Activated CD8-positive, alpha-beta T cell treated with anti-CD3 and anti-CD28 coated beads for 36 hours (primary cell): ENCODE measurements around the gene ACSL5. TPM values are rescaled to one million over a fixed set of nuclear protein-coding genes. Genes with fewer than 3 reads are reported as not detected.

Experiments
- ATAC-seq: fragments of 200-7000 bp; cut with Tn5 transposase; one replicate; pipeline ENCODE4 v1.10.0; 2021; ENCODE audit warnings: mild to moderate bottlenecking, moderate library complexity
- CTCF ChIA-PET: fragments of 350-600 bp; sonication (Branson Sonifier 250); formaldehyde crosslinking; loops from one replicate; lab custom pipeline; 2021; ENCODE audit warnings: antibody characterized with exemption; lab: Charles Lee
- POLR2A ChIA-PET: fragments of 350-600 bp; sonication (Branson Sonifier 250); formaldehyde crosslinking; loops from one replicate; lab custom pipeline; 2021; ENCODE audit warnings: antibody characterized with exemption; lab: Charles Lee
- DNase-seq: peaks from one replicate; pipeline ENCODE4 v3.0.0-alpha.2; 2020
- H3K27ac Mint-ChIP-seq: one replicate; pipeline ENCODE4 v1.8.0; 2021; ENCODE audit warnings: mild to moderate bottlenecking, mixed read lengths
- H3K27me3 Mint-ChIP-seq: one replicate; pipeline ENCODE4 v1.8.0; 2021; ENCODE audit warnings: mixed read lengths
- H3K36me3 Mint-ChIP-seq: one replicate; pipeline ENCODE4 v1.8.0; 2021; ENCODE audit warnings: low read depth, mixed read lengths
- H3K4me1 Mint-ChIP-seq: one replicate; pipeline ENCODE4 v1.8.0; 2021; ENCODE audit warnings: low read depth, mixed read lengths
- H3K4me3 Mint-ChIP-seq: one replicate; pipeline ENCODE4 v1.8.0; 2021; ENCODE audit warnings: mild to moderate bottlenecking, moderate library complexity, mixed read lengths
- H3K9me3 Mint-ChIP-seq: one replicate; pipeline ENCODE4 v1.8.0; 2021; ENCODE audit warnings: mixed read lengths
- intact Hi-C: fragments of 100-400 bp; cut with micrococcal nuclease; formaldehyde crosslinking; loops from one replicate; pipeline ENCODE4 v1.10.0; 2022
- total RNA-seq, 2 experiments: library from RNA; stranded (reverse); gene quantifications; one replicate each; pipeline ENCODE4 v1.2.3, GENCODE V29; 2021
- TF ChIP-seq, protein P1 (sequence below): fragments of 200-600 bp; IDR thresholded peaks from one replicate; pipeline ENCODE4 v1.8.0; 2022; ENCODE audit warnings: antibody characterized with exemption, mild to moderate bottlenecking

ACSL5 gene, protein sequence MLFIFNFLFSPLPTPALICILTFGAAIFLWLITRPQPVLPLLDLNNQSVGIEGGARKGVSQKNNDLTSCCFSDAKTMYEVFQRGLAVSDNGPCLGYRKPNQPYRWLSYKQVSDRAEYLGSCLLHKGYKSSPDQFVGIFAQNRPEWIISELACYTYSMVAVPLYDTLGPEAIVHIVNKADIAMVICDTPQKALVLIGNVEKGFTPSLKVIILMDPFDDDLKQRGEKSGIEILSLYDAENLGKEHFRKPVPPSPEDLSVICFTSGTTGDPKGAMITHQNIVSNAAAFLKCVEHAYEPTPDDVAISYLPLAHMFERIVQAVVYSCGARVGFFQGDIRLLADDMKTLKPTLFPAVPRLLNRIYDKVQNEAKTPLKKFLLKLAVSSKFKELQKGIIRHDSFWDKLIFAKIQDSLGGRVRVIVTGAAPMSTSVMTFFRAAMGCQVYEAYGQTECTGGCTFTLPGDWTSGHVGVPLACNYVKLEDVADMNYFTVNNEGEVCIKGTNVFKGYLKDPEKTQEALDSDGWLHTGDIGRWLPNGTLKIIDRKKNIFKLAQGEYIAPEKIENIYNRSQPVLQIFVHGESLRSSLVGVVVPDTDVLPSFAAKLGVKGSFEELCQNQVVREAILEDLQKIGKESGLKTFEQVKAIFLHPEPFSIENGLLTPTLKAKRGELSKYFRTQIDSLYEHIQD
- 10 to 100 TPM; 33.7 to 34.1 TPM for total RNA-seq

DNA sequence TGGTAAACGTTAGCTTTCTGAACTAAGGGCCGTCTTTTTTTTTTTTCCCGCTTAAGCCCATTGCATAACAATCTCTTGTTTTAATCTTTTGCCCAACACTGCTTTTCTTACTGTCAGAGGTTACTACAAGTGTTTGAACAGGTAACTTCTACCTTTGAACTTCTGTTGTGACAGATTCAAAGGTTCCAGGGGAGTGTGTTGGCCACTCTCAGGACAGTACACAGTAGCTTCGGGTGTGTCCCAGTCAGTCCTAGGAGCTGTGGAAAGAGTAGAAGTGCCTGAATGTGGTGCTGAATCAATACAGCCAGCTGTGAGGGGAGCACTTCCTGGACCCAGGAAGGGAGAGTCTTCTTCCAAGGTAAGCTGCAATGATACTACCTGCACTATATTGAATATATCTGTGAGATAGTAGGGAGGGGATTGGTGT lies at the start of gene ACSL5:
Gene ACSL5 (plus strand): TSS at position 205 of the 427 bp plus-strand sequence. CDS start 20,831 bp downstream, outside the sequence.
- ATAC-seq (no peak), DNase-seq (no peak)
- H3K4me1 Mint-ChIP-seq = peaks cover 54% of the 10 kb centered on the region
- H3K27ac Mint-ChIP-seq = peak within 1 kb of the TSS; percentile 100
- intact Hi-C loops = no loop called here
- peaks cover 11% of the 10 kb centered on the region for H3K9me3 Mint-ChIP-seq
- no peaks in the 10 kb centered on the region for H3K27me3 Mint-ChIP-seq
- CTCF ChIA-PET = interaction anchor here (1.4 to 2.0 kb wide), 3 partner anchors 14 to 98 kb away, joined by 4 to 5 read pairs (median 5); no protein-coding TSS in a partner anchor
- peak within 1 kb of the TSS; percentile 99 for H3K4me3 Mint-ChIP-seq
- POLR2A ChIA-PET = interaction anchor here (0.6 to 1.0 kb wide), 4 partner anchors 8 to 1636 kb away, joined by 3 to 4 read pairs (median 3); partner anchors contain the start of genes VTI1A and ZDHHC6
- TF ChIP-seq, protein P1, sequence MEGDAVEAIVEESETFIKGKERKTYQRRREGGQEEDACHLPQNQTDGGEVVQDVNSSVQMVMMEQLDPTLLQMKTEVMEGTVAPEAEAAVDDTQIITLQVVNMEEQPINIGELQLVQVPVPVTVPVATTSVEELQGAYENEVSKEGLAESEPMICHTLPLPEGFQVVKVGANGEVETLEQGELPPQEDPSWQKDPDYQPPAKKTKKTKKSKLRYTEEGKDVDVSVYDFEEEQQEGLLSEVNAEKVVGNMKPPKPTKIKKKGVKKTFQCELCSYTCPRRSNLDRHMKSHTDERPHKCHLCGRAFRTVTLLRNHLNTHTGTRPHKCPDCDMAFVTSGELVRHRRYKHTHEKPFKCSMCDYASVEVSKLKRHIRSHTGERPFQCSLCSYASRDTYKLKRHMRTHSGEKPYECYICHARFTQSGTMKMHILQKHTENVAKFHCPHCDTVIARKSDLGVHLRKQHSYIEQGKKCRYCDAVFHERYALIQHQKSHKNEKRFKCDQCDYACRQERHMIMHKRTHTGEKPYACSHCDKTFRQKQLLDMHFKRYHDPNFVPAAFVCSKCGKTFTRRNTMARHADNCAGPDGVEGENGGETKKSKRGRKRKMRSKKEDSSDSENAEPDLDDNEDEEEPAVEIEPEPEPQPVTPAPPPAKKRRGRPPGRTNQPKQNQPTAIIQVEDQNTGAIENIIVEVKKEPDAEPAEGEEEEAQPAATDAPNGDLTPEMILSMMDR = no peak
- peaks cover 10% of the 10 kb centered on the region for H3K36me3 Mint-ChIP-seq

DNA sequence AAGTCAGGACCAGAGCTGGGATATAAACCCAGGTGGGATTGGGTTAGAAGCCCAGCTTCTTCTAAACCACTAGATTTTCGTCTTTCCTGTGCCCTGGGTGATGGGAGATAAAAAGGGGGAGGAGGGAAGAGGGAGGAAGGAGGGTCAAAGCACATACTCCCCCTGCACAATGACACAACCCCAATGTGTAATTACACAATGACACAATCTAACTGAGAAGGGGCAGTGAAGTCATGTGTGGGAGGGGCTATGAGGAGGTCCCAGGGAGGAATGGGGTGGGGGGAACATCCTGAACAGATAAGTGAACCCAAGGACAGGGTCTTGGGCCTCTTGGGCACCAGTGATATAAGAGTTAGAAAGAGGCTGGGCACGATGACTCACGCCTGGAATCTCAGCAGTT lies 46.2 kb upstream of the ACSL5 start:
- CTCF ChIA-PET = interaction anchor here (1.0 to 1.1 kb wide), 2 partner anchors 11 to 14 kb away, joined by 3 to 5 read pairs; no protein-coding TSS in a partner anchor
- ATAC-seq = no peak
- TF ChIP-seq, protein P1 = no peak
- Mint-ChIP-seq H3K4me1 (peaks cover 6% of the 10 kb centered on the region), H3K4me3 (no peak overlapping the region), H3K36me3 (no peaks in the 10 kb centered on the region), H3K27me3 (peaks cover 7% of the 10 kb centered on the region), H3K27ac (no peak overlapping the region), H3K9me3 (no peaks in the 10 kb centered on the region)
- no peak for DNase-seq
- intact Hi-C loops = no loop called here
- POLR2A ChIA-PET = no interaction called here

- ATAC-seq = peak; percentile 27
- Mint-ChIP-seq H3K27ac (no peak overlapping the region), H3K4me3 (no peak overlapping the region), H3K36me3 (no peaks in the 10 kb centered on the region), H3K27me3 (peaks cover 6% of the 10 kb centered on the region), H3K9me3 (no peaks in the 10 kb centered on the region), H3K4me1 (peaks cover 10% of the 10 kb centered on the region)
- TF ChIP-seq, protein P1 = no peak
- peak; percentile 57 for DNase-seq
- ChIA-PET CTCF (interaction anchor here (1.1 to 1.8 kb wide), 4 partner anchors 8 to 142 kb away, joined by 3 to 8 read pairs (median 4); no protein-coding TSS in a partner anchor), POLR2A (no interaction called here)
- intact Hi-C loops = no loop called here
Observed at GRCh38 chr10:112330162-112330561, 43.8 kb upstream of the ACSL5 start.

DNA sequence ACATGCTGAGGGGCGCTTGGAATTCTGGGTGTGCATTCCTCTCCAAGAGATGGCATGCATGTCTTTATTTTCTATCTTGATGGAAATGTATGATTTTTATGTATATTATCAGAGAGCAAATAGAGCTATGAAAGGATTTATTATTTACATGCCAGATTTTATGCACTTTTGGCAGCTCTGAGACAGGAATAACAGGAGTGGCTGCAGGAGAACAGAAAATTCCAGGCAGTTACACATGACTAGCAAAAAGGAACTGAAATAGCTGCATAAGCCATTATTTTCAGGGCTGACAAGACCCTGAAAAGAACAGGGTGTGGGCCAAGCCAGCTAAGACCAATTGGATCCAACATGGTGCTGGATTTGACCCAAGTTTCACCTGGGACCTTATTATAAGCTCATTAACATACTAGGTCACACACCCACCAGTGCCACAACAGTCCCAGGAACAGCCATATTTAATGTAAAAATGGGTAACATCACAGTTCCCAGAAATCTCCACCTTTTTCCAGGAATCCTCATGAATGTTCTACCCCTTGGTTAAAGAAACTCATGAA lies 43.2 kb upstream of the ACSL5 start:
- H3K4me1 Mint-ChIP-seq = peaks cover 10% of the 10 kb centered on the region
- DNase-seq (no peak), ATAC-seq (no peak)
- TF ChIP-seq, protein P1 = no peak
- CTCF ChIA-PET = interaction anchor here (1.1 to 1.8 kb wide), 4 partner anchors 9 to 142 kb away, joined by 3 to 8 read pairs (median 4); no protein-coding TSS in a partner anchor
- no peak overlapping the region for H3K4me3 Mint-ChIP-seq
- peaks cover 2% of the 10 kb centered on the region for H3K27me3 Mint-ChIP-seq
- intact Hi-C loops = no loop called here
- no peaks in the 10 kb centered on the region for H3K36me3 Mint-ChIP-seq
- no peak overlapping the region for H3K27ac Mint-ChIP-seq
- H3K9me3 Mint-ChIP-seq = no peaks in the 10 kb centered on the region
- POLR2A ChIA-PET = no interaction called here
